Measurements from ENCODE around the gene COMT.

Gene COMT

DNA sequence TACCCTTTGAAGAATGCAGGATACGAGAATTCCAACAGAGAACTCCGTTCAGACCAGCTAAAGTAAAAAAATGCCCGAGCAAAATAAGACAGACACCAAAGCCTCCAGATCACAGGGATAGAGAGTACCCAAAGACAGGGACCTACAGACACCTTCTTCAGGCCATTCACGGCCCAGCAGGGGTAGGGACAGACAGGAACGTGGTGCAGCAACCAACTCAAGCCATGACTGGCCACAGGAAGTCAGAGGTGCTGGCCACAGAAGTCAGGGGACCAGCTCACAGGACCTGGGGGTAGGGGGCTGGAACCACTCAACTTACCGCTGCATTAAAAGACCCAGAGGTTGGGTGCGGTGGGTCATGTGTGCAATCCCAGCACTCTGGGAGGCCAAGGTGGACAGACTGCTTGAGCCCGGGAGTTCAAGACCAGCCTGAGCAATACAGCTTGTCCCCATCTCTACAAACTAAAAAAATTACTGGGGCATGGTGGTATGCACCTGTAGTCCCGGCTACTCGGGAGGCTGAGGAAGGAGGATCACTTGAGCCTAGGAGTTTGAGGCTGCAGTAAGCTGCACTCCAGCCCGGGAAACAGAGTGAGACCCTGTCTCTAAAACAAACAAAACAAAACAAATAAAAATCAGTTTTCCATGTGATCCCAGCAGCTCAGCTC lies 39.9 kb upstream of the COMT start:
- Histone ChIP-seq H3K36me3 (no peaks in the 10 kb centered on the region; the same call in 1 of the 2 replicates), H3K4me3 (ENCODE audit: low read depth, low read length) (no peak overlapping the region), H3K27ac (peak overlapping the region; percentile 91), H3K9me3 (ENCODE audit: severe bottlenecking) (no peaks in the 10 kb centered on the region), H3K27me3 (ENCODE audit: insufficient read depth, low read depth, severe bottlenecking) (no peaks in the 10 kb centered on the region)
- TF ChIP-seq, protein P1, sequence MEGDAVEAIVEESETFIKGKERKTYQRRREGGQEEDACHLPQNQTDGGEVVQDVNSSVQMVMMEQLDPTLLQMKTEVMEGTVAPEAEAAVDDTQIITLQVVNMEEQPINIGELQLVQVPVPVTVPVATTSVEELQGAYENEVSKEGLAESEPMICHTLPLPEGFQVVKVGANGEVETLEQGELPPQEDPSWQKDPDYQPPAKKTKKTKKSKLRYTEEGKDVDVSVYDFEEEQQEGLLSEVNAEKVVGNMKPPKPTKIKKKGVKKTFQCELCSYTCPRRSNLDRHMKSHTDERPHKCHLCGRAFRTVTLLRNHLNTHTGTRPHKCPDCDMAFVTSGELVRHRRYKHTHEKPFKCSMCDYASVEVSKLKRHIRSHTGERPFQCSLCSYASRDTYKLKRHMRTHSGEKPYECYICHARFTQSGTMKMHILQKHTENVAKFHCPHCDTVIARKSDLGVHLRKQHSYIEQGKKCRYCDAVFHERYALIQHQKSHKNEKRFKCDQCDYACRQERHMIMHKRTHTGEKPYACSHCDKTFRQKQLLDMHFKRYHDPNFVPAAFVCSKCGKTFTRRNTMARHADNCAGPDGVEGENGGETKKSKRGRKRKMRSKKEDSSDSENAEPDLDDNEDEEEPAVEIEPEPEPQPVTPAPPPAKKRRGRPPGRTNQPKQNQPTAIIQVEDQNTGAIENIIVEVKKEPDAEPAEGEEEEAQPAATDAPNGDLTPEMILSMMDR (IDR thresholded peaks at IDR 0.05; ENCODE audit: low read depth, low read length), result no peak
- no peak for DNase-seq

DNA sequence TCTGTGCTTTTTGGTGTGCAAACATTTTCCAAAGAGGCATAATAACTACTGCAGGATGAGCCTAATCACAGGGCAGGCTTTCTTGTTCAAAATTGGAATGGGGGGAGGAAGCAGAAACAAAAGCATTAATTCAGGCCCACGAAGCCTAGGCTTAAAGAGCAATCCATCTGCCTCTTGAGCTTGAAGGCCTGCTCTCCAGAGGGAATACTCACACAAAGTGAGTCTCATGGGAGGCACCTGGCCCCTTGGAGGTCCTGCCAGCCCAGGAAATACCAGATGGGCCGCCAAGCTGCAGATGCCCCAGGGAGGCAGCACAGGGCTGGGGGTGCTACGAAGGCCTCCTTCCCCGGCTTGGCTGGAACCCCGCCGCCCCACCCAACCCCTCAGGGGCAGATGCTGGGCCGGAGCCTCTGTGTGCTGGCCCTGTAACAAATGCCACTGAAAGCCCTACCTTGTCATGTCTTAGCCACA lies 39.3 kb upstream of the COMT start:
- DNase-seq, result peak; percentile 75
- H3K4me3 ChIP-seq (ENCODE audit: low read depth, low read length), result no peak overlapping the region
- H3K9me3 ChIP-seq (ENCODE audit: severe bottlenecking), result no peaks in the 10 kb centered on the region
- no peaks in the 10 kb centered on the region for H3K27me3 ChIP-seq (ENCODE audit: insufficient read depth, low read depth, severe bottlenecking)
- no peaks in the 10 kb centered on the region; the same call in 1 of the 2 replicates for H3K36me3 ChIP-seq
- H3K27ac ChIP-seq, result peak overlapping the region; percentile 91
- TF ChIP-seq, protein P1 (IDR thresholded peaks at IDR 0.05; ENCODE audit: low read depth, low read length), result no peak

DNA sequence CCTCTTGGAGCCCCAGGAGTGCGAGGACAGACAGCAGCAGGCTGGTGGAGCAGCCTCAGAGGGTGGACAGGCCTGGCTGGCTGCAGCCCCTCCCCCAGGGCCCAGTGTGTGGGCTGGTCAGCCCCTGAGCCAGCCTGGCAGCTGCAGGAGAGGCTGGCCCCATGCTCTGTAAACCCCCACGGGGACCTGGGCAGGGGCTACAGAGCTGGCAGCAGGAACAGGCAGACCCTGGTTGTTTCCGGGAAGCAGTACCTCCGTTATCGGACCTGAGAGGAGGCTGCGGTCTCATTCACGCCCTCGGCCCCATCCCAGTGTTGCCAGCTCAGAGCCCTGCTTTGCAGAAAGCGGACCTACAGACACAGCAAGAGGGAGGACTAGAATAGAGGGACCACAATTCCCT lies 38.5 kb upstream of the COMT start:
- Histone ChIP-seq H3K36me3 (no peaks in the 10 kb centered on the region), H3K27ac (peak overlapping the region; percentile 91), H3K9me3 (ENCODE audit: severe bottlenecking) (no peaks in the 10 kb centered on the region), H3K27me3 (ENCODE audit: insufficient read depth, low read depth, severe bottlenecking) (no peaks in the 10 kb centered on the region), H3K4me3 (ENCODE audit: low read depth, low read length) (no peak overlapping the region)
- TF ChIP-seq, protein P1 (IDR thresholded peaks at IDR 0.05; ENCODE audit: low read depth, low read length), result no peak
- DNase-seq, result peak; percentile 63

DNA sequence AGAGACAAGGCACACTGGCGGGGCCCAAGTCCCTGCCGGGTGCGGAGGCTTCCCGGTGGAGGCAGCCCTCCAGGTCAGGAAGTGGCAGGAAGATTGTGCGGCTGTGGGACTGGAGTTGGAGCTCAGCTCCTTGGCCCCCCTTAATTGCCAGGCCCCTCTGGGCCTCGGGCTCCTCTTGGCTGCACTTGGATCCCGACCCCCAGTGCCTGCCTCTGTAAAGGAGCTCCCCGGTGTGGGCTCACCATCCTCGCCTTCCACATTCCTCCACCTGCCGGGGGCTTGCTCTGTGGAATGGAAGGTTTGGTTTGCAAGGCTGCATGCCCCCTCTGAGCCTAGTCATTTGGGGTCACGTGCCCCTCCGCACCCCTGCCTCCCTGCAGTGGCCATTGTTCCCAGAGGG lies 38.1 kb upstream of the COMT start:
- no peaks in the 10 kb centered on the region for H3K36me3 ChIP-seq
- no peak for DNase-seq
- TF ChIP-seq, protein P1 (IDR thresholded peaks at IDR 0.05; ENCODE audit: low read depth, low read length), result no peak
- no peak overlapping the region for H3K4me3 ChIP-seq (ENCODE audit: low read depth, low read length)
- peak overlapping the region; percentile 91 for H3K27ac ChIP-seq
- no peaks in the 10 kb centered on the region for H3K9me3 ChIP-seq (ENCODE audit: severe bottlenecking)
- H3K27me3 ChIP-seq (ENCODE audit: insufficient read depth, low read depth, severe bottlenecking), result no peaks in the 10 kb centered on the region

DNA sequence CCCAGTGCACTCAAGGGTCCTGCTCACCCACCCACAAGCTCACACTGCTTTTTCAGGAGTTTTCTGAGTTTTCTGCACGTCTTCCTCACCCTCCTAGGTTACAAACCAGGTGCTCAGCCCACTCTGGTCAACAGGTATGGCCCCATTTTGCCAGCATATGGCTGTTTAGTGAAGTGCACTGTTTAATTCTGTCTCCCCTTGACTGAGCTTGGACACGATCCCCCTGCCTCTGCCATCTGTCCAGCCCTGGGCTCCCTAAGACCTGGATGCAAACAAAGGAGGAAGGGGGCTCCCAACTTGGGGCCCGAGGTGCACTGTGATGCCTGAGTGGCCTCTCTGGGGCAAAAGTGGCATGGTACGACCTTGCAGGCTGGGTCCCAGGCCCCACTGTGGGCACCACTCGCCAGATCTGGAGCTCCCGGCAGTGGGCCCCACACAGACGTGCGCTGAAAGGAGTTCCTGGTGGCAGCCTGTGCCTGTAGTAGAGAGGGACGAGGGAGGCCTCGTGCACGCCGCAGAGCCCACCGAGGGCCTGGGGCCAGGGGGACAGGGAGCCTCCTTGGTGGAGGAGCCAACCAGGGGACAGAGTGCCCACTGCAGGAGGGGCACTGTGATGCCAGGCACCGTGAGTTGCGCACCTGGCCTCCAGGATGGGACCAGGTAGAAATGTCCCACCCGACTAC lies 37.3 kb upstream of the COMT start:
- Histone ChIP-seq H3K4me3 (ENCODE audit: low read depth, low read length) (no peak overlapping the region), H3K27me3 (ENCODE audit: insufficient read depth, low read depth, severe bottlenecking) (no peaks in the 10 kb centered on the region), H3K9me3 (ENCODE audit: severe bottlenecking) (no peaks in the 10 kb centered on the region), H3K36me3 (no peaks in the 10 kb centered on the region), H3K27ac (peak overlapping the region; percentile 91)
- peak; percentile 40 for DNase-seq
- TF ChIP-seq, protein P1 (IDR thresholded peaks at IDR 0.05; ENCODE audit: low read depth, low read length), result no peak
